Fibroblast of the conjunctiva (primary cell): ENCODE measurements around the gene KRTAP20-2.

Experiments used
- DNase-seq: peaks from one replicate; pipeline ENCODE4 v3.0.0-alpha.2; 2010; ENCODE audit warnings: low read depth

KRTAP20-2 gene

GRCh38 chr21:30634906-30635305 is at the start of gene KRTAP20-2:
TSS of gene KRTAP20-2 (plus strand) at chr21:30635206. CDS start at chr21:30635264, 58 bp downstream.
- no peak for DNase-seq

- DNase-seq, result no peak
These were observed 44.7 kb upstream of the KRTAP20-2 start, which contains the start of gene KRTAP22-2 for GRCh38 chr21:30590297-30590696. TSS of gene KRTAP22-2 (minus strand) at chr21:30590397.

- no peak for DNase-seq
These were observed 42.9 kb upstream of the KRTAP20-2 start, which contains the start of gene KRTAP6-3 for GRCh38 chr21:30592140-30592539. TSS of gene KRTAP6-3 (plus strand) at chr21:30592440. CDS start at chr21:30592446, 6 bp downstream.

- DNase-seq, result no peak
These were observed 36.2 kb upstream of the KRTAP20-2 start, which contains the start of gene KRTAP6-2 for GRCh38 chr21:30598802-30599201. TSS of gene KRTAP6-2 (minus strand) at chr21:30598902. CDS start at chr21:30598874, 28 bp downstream.

GRCh38 chr21:30600787-30601186 is 34.2 kb upstream of the KRTAP20-2 start, which contains the start of gene KRTAP22-1:
TSS of gene KRTAP22-1 (plus strand) at chr21:30601087.
- DNase-seq, result no peak

GRCh38 chr21:30605968-30606367 is 29.0 kb upstream of the KRTAP20-2 start:
- DNase-seq, result no peak

GRCh38 chr21:30612132-30612531 is 22.9 kb upstream of the KRTAP20-2 start:
- no peak for DNase-seq

- DNase-seq, result no peak
These were observed 21.2 kb upstream of the KRTAP20-2 start, which contains the start of gene KRTAP6-1 for GRCh38 chr21:30613836-30614235. TSS of gene KRTAP6-1 (minus strand) at chr21:30613930. CDS start at chr21:30613904, 26 bp downstream.

GRCh38 chr21:30615199-30615598 is 19.8 kb upstream of the KRTAP20-2 start:
- no peak for DNase-seq

GRCh38 chr21:30616125-30616524 is 18.9 kb upstream of the KRTAP20-2 start, which contains the start of gene KRTAP20-1:
TSS of gene KRTAP20-1 (plus strand) at chr21:30616425. CDS start at chr21:30616455, 30 bp downstream.
- no peak for DNase-seq

- DNase-seq, result no peak
These were observed 14.9 kb upstream of the KRTAP20-2 start for GRCh38 chr21:30620080-30620479.

- no peak for DNase-seq
These were observed 14.5 kb upstream of the KRTAP20-2 start, which contains the start of gene KRTAP20-4 for GRCh38 chr21:30620522-30620921. TSS of gene KRTAP20-4 (plus strand) at chr21:30620627.

- no peak for DNase-seq
These were observed 11.6 kb upstream of the KRTAP20-2 start for GRCh38 chr21:30623362-30623761.

- no peak for DNase-seq
These were observed 9.4 kb upstream of the KRTAP20-2 start for GRCh38 chr21:30625449-30626165.

- no peak for DNase-seq
These were observed 6.9 kb upstream of the KRTAP20-2 start for GRCh38 chr21:30628109-30628508.

- DNase-seq, result no peak
These were observed 5.8 kb upstream of the KRTAP20-2 start for GRCh38 chr21:30629200-30629599.

GRCh38 chr21:30638686-30639085 is 3.7 kb downstream of the KRTAP20-2 start:
- no peak for DNase-seq

GRCh38 chr21:30642564-30642963 is 7.6 kb downstream of the KRTAP20-2 start, which contains the start of gene KRTAP20-3:
TSS of gene KRTAP20-3 (plus strand) at chr21:30642864.
- no peak for DNase-seq

- DNase-seq, result no peak
These were observed 12.0 kb downstream of the KRTAP20-2 start for GRCh38 chr21:30646904-30647414.

GRCh38 chr21:30652891-30653290 is 17.9 kb downstream of the KRTAP20-2 start:
- no peak for DNase-seq

GRCh38 chr21:30668776-30669175 is 33.8 kb downstream of the KRTAP20-2 start:
- no peak for DNase-seq

- DNase-seq, result no peak
These were observed 38.1 kb downstream of the KRTAP20-2 start for GRCh38 chr21:30672985-30673650.
